BLaER1 treated with 17β-estradiol and CSF1 and Interleukin-3, amounts not matched to agents 10 nM and 100 nM (cell line): ENCODE data around the gene CACNA2D3.

Experiments
- H3K27ac ChIP-seq, 11 experiments: shearing (Covaris generic); formaldehyde crosslinking; 2 replicates each; pipeline ENCODE4 v1.8.1; 2022
- H3K27me3 ChIP-seq, 11 experiments: shearing (Covaris generic); formaldehyde crosslinking; 2 replicates each; pipeline ENCODE4 v1.8.1; 2022
- H3K36me3 ChIP-seq, 11 experiments: shearing (Covaris generic); formaldehyde crosslinking; 2 replicates each; pipeline ENCODE4 v1.8.1; 2022
- H3K4me1 ChIP-seq, 10 experiments: shearing (Covaris generic); formaldehyde crosslinking; 2 replicates each; pipeline ENCODE4 v1.8.1; 2022
- H3K4me2 ChIP-seq, 11 experiments: shearing (Covaris generic); formaldehyde crosslinking; 2 replicates each; pipeline ENCODE4 v1.8.1; 2022
- H3K4me3 ChIP-seq, 10 experiments: shearing (Covaris generic); formaldehyde crosslinking; 2 replicates each; pipeline ENCODE4 v1.8.1; 2022
- H3K9ac ChIP-seq, 11 experiments: shearing (Covaris generic); formaldehyde crosslinking; 2 replicates each; pipeline ENCODE4 v1.8.1; 2022
- H3K9me3 ChIP-seq, 11 experiments: shearing (Covaris generic); formaldehyde crosslinking; replicated peaks in 1 of 11; 2 replicates each; pipeline ENCODE4 v1.8.1; 2022
- H4K20me1 ChIP-seq, 11 experiments: shearing (Covaris generic); formaldehyde crosslinking; 2 replicates each; pipeline ENCODE4 v1.8.1; 2022
- Cebpa-rat ChIP-seq, 11 experiments: shearing (Covaris generic); IDR thresholded peaks; 2 replicates each; pipeline ENCODE4 v1.8.1; 2022

Gene CACNA2D3

GRCh38 chr3:54951405-54951804 is 829.1 kb downstream of the CACNA2D3 start:
- H3K36me3 ChIP-seq: no peaks in the 10 kb centered on the region
- H4K20me1 ChIP-seq: no peaks in the 10 kb centered on the region
- no peak overlapping the region for H3K27ac ChIP-seq
- H3K27me3 ChIP-seq: no peaks in the 10 kb centered on the region
- no peaks in the 10 kb centered on the region for H3K4me1 ChIP-seq
- no peak overlapping the region for H3K9ac ChIP-seq
- H3K4me3 ChIP-seq: no peak overlapping the region
- TF ChIP-seq Cebpa-rat (IDR thresholded peaks at IDR 0.05): no peak
- H3K9me3 ChIP-seq: no peaks in the 10 kb centered on the region
- no peak overlapping the region for H3K4me2 ChIP-seq

- Histone ChIP-seq H3K4me3 (no peak overlapping the region), H4K20me1 (no peaks in the 10 kb centered on the region), H3K4me2 (no peak overlapping the region), H3K9me3 (no peaks in the 10 kb centered on the region), H3K4me1 (no peaks in the 10 kb centered on the region; a peak in 1 of 20 replicates), H3K27me3 (no peaks in the 10 kb centered on the region), H3K36me3 (no peaks in the 10 kb centered on the region), H3K27ac (no peak overlapping the region), H3K9ac (no peak overlapping the region)
- TF ChIP-seq Cebpa-rat (IDR thresholded peaks at IDR 0.05): no peak
Observed at GRCh38 chr3:54954022-54954421, 831.7 kb downstream of the CACNA2D3 start.

- no peak overlapping the region for H3K9ac ChIP-seq
- no peak overlapping the region for H3K4me3 ChIP-seq
- H4K20me1 ChIP-seq: no peaks in the 10 kb centered on the region
- no peak overlapping the region for H3K27ac ChIP-seq
- no peaks in the 10 kb centered on the region for H3K27me3 ChIP-seq
- no peaks in the 10 kb centered on the region for H3K36me3 ChIP-seq
- TF ChIP-seq Cebpa-rat (IDR thresholded peaks at IDR 0.05): no peak
- no peaks in the 10 kb centered on the region; a peak in 1 of 20 replicates for H3K4me1 ChIP-seq
- H3K9me3 ChIP-seq: no peaks in the 10 kb centered on the region
- no peak overlapping the region for H3K4me2 ChIP-seq
Observed at GRCh38 chr3:54954521-54954920, 832.2 kb downstream of the CACNA2D3 start.

- Histone ChIP-seq H4K20me1 (no peaks in the 10 kb centered on the region), H3K9me3 (no peaks in the 10 kb centered on the region), H3K4me2 (no peak overlapping the region), H3K36me3 (no peaks in the 10 kb centered on the region), H3K9ac (no peak overlapping the region), H3K27me3 (no peaks in the 10 kb centered on the region), H3K27ac (no peak overlapping the region), H3K4me1 (no peaks in the 10 kb centered on the region; a peak in 1 of 20 replicates), H3K4me3 (no peak overlapping the region)
- TF ChIP-seq Cebpa-rat (IDR thresholded peaks at IDR 0.05): no peak
Observed at GRCh38 chr3:54955496-54955895, 833.1 kb downstream of the CACNA2D3 start.

GRCh38 chr3:54955941-54956340 is 833.6 kb downstream of the CACNA2D3 start:
- TF ChIP-seq Cebpa-rat (IDR thresholded peaks at IDR 0.05): no peak
- Histone ChIP-seq H3K9ac (no peak overlapping the region), H3K27ac (no peak overlapping the region), H3K4me3 (no peak overlapping the region), H3K27me3 (no peaks in the 10 kb centered on the region), H4K20me1 (no peaks in the 10 kb centered on the region), H3K9me3 (no peaks in the 10 kb centered on the region), H3K4me1 (no peaks in the 10 kb centered on the region; a peak in 1 of 20 replicates), H3K4me2 (no peak overlapping the region), H3K36me3 (no peaks in the 10 kb centered on the region)

- no peak for TF ChIP-seq Cebpa-rat (IDR thresholded peaks at IDR 0.05)
- Histone ChIP-seq H3K9me3 (no peaks in the 10 kb centered on the region), H3K4me1 (no peaks in the 10 kb centered on the region; a peak in 1 of 20 replicates), H3K9ac (no peak overlapping the region), H4K20me1 (no peaks in the 10 kb centered on the region), H3K4me2 (no peak overlapping the region), H3K27ac (no peak overlapping the region), H3K27me3 (no peaks in the 10 kb centered on the region), H3K4me3 (no peak overlapping the region), H3K36me3 (no peaks in the 10 kb centered on the region)
Observed at GRCh38 chr3:54957711-54958110, 835.4 kb downstream of the CACNA2D3 start.

GRCh38 chr3:54960082-54960481 is 837.7 kb downstream of the CACNA2D3 start:
- no peak overlapping the region for H3K4me3 ChIP-seq
- peaks cover 0 to 21% (median 11%) of the 10 kb centered on the region in 10 experiments; a peak in 16 of 20 replicates for H3K4me1 ChIP-seq
- TF ChIP-seq Cebpa-rat (IDR thresholded peaks at IDR 0.05): no peak
- H3K27ac ChIP-seq: no peak overlapping the region
- H3K9ac ChIP-seq: no peak overlapping the region
- no peaks in the 10 kb centered on the region for H3K36me3 ChIP-seq
- no peaks in the 10 kb centered on the region for H3K27me3 ChIP-seq
- H3K4me2 ChIP-seq: no peak overlapping the region
- H4K20me1 ChIP-seq: no peaks in the 10 kb centered on the region
- H3K9me3 ChIP-seq: no peaks in the 10 kb centered on the region

- no peaks in the 10 kb centered on the region for H3K9me3 ChIP-seq
- no peak overlapping the region for H3K9ac ChIP-seq
- H3K4me3 ChIP-seq: no peak overlapping the region
- H3K4me2 ChIP-seq: no peak overlapping the region
- H3K27me3 ChIP-seq: no peaks in the 10 kb centered on the region
- no peaks in the 10 kb centered on the region for H4K20me1 ChIP-seq
- H3K36me3 ChIP-seq: no peaks in the 10 kb centered on the region
- H3K27ac ChIP-seq: no peak overlapping the region
- peaks cover 0 to 27% (median 11%) of the 10 kb centered on the region in 10 experiments; a peak in 16 of 20 replicates for H3K4me1 ChIP-seq
- no peak for TF ChIP-seq Cebpa-rat (IDR thresholded peaks at IDR 0.05)
Observed at GRCh38 chr3:54960701-54961100, 838.3 kb downstream of the CACNA2D3 start.

GRCh38 chr3:54962200-54962599 is 839.8 kb downstream of the CACNA2D3 start:
- H3K4me3 ChIP-seq: no peak overlapping the region
- no peak overlapping the region for H3K4me2 ChIP-seq
- H3K27me3 ChIP-seq: 0 out of 22 replicates have a peak, but pooled peaks cover 0 to 10% (median 0%) of the 10 kb centered on the region in 11 experiments
- H3K36me3 ChIP-seq: no peaks in the 10 kb centered on the region
- H3K9me3 ChIP-seq: no peaks in the 10 kb centered on the region
- H3K4me1 ChIP-seq: peaks cover 6 to 42% (median 22%) of the 10 kb centered on the region in 10 experiments
- TF ChIP-seq Cebpa-rat (IDR thresholded peaks at IDR 0.05): no peak
- no peak overlapping the region for H3K9ac ChIP-seq
- H3K27ac ChIP-seq: no peak overlapping the region
- H4K20me1 ChIP-seq: no peaks in the 10 kb centered on the region

- peaks cover 0 to 13% (median 0%) of the 10 kb centered on the region in 11 experiments; a peak in 1 of 22 replicates for H3K27me3 ChIP-seq
- no peaks in the 10 kb centered on the region; a peak in 1 of 22 replicates for H4K20me1 ChIP-seq
- H3K27ac ChIP-seq: no peak overlapping the region
- no peak overlapping the region for H3K4me3 ChIP-seq
- H3K36me3 ChIP-seq: no peaks in the 10 kb centered on the region
- H3K4me2 ChIP-seq: peak overlapping the region in 10 of 11 experiments; percentile 1 to 74 (median 54); a peak in 17 of 22 replicates
- no peaks in the 10 kb centered on the region for H3K9me3 ChIP-seq
- peaks cover 19 to 56% (median 36%) of the 10 kb centered on the region in 10 experiments for H3K4me1 ChIP-seq
- no peak overlapping the region for H3K9ac ChIP-seq
- no peak for TF ChIP-seq Cebpa-rat (IDR thresholded peaks at IDR 0.05)
Observed at GRCh38 chr3:54963641-54964040, 841.3 kb downstream of the CACNA2D3 start.
